HG02970 (cell line): ENCODE measurements around the gene CFAP100.

ENCODE experiments used
- ATAC-seq: cut with Tn5 transposase; IDR thresholded peaks from one replicate; pipeline ENCODE4 v1.9.1; 2021; ENCODE audit warnings: mild to moderate bottlenecking, moderate library complexity, moderate number of reproducible peaks; ENCODE audit not compliant: unreplicated experiment, low FRiP score

Gene CFAP100

GRCh38 chr3:126419886-126420786 is 25.4 kb downstream of the CFAP100 start:
- ATAC-seq = no peak

GRCh38 chr3:126421573-126422119 is 26.9 kb downstream of the CFAP100 start:
- no peak for ATAC-seq

GRCh38 chr3:126422121-126422520 is 27.4 kb downstream of the CFAP100 start:
- no peak for ATAC-seq

GRCh38 chr3:126422571-126423091 is 27.9 kb downstream of the CFAP100 start:
- no peak for ATAC-seq

GRCh38 chr3:126423191-126424038 is 28.7 kb downstream of the CFAP100 start:
- no peak for ATAC-seq

DNA sequence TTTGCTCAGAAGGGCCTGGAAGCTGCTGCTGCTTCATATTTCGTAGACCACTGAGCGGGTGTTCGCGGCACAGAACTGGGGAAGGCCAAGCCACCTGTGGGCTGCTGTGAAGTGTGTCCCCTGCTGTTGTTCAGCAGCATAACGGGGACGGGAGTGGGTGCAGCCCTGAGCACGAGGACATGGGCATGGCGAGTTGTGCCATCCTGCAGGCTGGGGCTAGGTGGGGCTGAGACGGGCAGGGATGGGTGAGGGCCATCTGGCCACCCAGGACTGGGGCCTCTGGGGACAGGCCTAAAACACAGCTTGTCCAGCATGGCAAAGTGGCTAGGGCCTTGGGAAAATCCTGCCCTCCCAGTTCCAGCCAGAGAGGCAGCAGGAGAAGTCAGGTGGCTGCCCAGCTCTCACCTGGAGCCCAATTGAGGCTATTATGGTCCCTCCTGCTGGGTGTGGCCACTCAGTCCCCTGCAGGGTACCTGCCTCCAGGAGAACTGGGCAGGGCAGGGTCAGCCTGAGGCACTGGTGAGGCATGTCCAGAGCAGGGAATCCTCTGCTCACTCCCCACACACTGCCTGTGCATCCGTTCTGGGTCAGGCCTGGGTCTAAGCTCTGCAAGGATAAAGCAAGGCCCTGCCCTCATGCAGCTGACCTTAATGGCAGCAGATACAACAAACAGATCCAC is 29.5 kb downstream of the CFAP100 start:
- ATAC-seq = no peak

- no peak for ATAC-seq
Observed at GRCh38 chr3:126424751-126425150, 30.0 kb downstream of the CFAP100 start.

DNA sequence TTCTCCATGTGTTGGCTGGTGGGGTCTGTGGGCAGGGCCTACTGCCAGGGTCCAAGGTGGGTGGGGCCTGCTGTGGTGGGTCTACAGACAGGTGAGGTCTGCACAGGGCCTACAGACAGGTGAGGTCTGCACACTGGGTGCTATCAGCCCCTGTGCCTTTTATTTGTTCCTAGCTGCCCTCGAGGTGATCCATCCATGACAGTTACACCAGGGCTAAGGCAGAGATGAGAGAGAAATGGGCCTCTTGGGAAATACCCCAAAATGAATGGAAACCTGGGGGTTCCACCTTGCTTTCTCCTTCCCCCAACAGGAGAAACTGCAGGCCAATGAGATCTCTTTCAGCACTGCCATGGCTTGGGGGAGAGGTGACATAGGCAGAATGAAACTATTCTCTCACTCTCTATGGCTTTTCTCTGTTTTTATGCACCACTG is 36.4 kb downstream of the CFAP100 start:
- ATAC-seq = no peak

DNA sequence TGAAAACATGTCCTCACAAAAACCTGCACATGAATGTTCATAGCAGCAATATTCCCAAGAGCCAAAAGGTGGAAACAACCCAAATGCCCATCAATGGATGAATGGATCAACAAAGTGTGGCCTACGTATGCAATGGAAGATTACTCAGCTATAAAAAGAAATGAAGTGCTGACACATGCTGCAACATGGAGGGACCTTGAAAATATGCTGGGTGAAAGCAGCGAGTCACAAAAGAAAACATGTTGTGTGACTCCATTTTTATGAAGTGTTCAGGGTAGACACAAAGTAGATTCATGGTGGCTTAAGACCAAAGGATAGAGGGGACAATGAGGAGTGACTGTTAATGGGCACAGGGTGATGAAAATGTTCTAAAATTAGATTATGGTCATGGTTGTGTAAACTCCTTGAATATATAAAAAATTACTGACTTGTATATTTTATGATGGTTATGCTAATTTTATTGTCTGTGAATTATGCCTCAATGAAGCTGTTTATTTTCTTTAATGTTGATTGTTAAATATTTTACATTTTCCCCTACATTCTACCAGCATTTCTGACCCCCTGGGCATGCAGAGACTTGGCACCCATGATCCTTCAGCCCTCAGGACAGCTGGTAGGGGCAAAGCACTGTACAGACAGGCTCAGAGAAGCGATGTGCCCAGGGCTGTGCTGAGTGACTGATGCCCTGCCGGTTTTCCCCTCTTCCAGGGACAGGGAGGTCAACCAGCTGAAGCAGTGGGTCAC is 37.8 kb downstream of the CFAP100 start:
- no peak for ATAC-seq

DNA sequence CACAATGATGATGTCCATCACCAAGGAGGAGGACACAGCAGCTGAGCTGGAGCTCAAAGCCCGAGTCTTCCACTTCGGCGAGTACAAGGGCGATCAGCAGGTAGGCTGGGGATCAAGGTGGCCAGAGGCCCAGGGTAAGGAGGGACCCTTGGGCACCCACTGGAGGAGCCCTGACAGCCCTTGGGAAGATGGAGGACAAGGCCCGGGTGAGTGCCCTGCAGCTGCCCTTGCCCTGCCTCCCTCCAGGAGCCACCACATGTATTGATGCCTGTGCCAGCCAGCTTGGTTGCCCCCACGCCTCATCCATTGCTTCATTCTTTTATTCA is 38.4 kb downstream of the CFAP100 start:
- ATAC-seq = no peak

- no peak for ATAC-seq
Observed at GRCh38 chr3:126433496-126434263, 39.0 kb downstream of the CFAP100 start.

DNA sequence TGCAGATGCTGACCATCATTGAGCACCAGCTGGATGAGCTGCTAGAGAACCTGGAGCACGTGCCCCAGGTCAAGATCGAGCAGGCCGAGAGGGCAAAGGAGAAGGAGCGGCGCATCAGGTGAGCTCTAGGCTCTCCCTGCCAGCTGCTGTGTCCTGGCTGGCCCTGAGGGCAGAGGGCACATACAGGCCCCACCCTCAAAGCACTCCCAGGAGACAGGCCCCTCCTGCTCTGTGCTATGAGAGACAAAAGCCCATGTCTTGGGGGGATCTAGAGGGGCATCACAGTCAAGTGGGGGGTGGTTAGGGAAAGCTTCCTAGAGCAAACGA is 39.5 kb downstream of the CFAP100 start:
- ATAC-seq = no peak

DNA sequence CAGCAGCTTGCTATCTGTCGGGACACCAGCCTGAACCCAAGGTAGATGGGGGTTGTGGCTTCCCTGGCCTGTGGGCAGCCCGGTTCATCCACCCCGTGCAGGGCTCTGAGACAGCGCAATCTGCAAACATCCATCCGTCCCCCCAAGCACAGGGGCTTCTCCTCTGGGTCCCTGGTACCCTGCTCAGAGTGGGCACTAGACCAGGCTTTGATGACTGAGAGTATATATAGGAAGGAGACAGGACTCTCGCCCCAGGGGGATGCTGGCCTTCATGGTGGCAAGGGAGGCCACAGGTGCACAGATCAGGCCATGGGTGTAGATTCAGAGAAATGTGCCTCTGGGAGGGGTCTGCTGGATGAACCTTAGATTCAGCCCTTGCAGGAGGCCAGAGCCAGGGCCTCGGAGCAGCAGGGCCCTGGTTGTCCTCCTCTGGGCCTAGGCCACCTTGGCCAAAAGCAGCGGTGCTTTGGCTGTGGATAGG is 40.3 kb downstream of the CFAP100 start:
- no peak for ATAC-seq

GRCh38 chr3:126435456-126436315 is 41.0 kb downstream of the CFAP100 start:
- ATAC-seq = no peak

GRCh38 chr3:126436826-126437717 is 42.4 kb downstream of the CFAP100 start:
- no peak for ATAC-seq

GRCh38 chr3:126438186-126438585 is 43.5 kb downstream of the CFAP100 start:
- ATAC-seq = no peak

DNA sequence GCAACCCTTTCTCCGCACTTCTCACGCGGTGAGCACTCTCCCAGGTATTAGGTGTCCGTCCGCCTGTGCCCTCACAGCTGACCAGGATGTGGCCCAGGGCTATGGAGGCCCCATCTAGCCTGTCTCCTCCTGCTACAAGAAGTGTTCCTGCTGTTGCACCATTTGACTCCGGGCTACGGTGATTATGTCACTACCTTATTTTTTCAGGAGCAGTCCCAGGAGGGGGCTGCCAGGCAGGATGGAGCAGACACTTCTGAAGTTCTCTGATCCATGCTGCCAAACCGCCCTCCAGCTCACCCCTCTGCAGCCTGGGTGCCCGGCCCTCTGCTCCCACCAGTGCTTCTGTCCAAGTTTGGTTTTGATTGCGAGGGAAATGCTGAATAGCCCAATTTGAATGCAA is 44.0 kb downstream of the CFAP100 start:
- ATAC-seq = no peak
